Spleen (tissue), 11 donors: Measurements from ENCODE around the gene CLOCK. TPM values are rescaled to one million over a fixed set of nuclear protein-coding genes. Genes with fewer than 3 reads are reported as not detected.

Experiments used
- DNase-seq: peaks from one replicate; pipeline ENCODE4 v3.0.0-alpha.2; 2020
- H3K27ac ChIP-seq, 8 donors: fragments of 200-600 bp; sonication (generic) in 7 of 8; 1 replicate in 4 of 8; 2 replicates in 4 of 8; pipeline versions ENCODE4 v1.5.0 to v1.8.0; 2016 to 2021; ENCODE audit warnings: inconsistent platforms in 4 of 8, mild to moderate bottlenecking in 4 of 8, moderate library complexity in 1 of 8
- H3K27me3 ChIP-seq, 7 donors: fragments of 200-600 bp; sonication (generic) in 6 of 7; replicated peaks in 1 of 7; 1 replicate in 4 of 7; 2 replicates in 3 of 7; pipeline versions ENCODE4 v1.5.0 to v1.8.0; 2016 to 2021; ENCODE audit warnings: inconsistent platforms in 3 of 7, mild to moderate bottlenecking in 1 of 7
- H3K36me3 ChIP-seq, 6 donors: fragments of 200-600 bp; sonication (generic) in 5 of 6; 1 replicate in 4 of 6; 2 replicates in 2 of 6; pipeline versions ENCODE4 v1.5.0 to v1.8.0; 2016 to 2021; ENCODE audit warnings: inconsistent platforms in 2 of 6
- H3K4me1 ChIP-seq, 6 donors: fragments of 200-600 bp; sonication (generic) in 5 of 6; 1 replicate in 3 of 6; 2 replicates in 3 of 6; pipeline versions ENCODE4 v1.5.0 to v1.8.0; 2016 to 2021; ENCODE audit warnings: inconsistent platforms in 3 of 6
- H3K4me3 ChIP-seq, 8 donors: fragments of 200-600 bp; sonication (generic) in 7 of 8; 1 replicate in 4 of 8; 2 replicates in 4 of 8; pipeline versions ENCODE4 v1.5.0 to v1.8.0; 2016 to 2021; ENCODE audit warnings: inconsistent platforms in 4 of 8, mild to moderate bottlenecking in 4 of 8, moderate library complexity in 2 of 8
- H3K9me3 ChIP-seq, 8 donors: fragments of 200-600 bp; sonication (generic) in 7 of 8; 1 replicate in 4 of 8; 2 replicates in 4 of 8; pipeline versions ENCODE4 v1.5.0 to v1.8.0; 2016 to 2021; ENCODE audit warnings: inconsistent platforms in 4 of 8
- CTCF ChIP-seq, 11 experiments: fragments of 200-600 bp in 7 of 11; fragments of 450-650 bp in 4 of 11; sonication (generic) in 4 of 11; IDR thresholded peaks in 8 of 11; conservative IDR thresholded peaks in 3 of 11; 1 replicate in 7 of 11; 2 replicates in 4 of 11; pipeline versions ENCODE4 v1.4.0 to v1.8.0; 2016 to 2021; ENCODE audit warnings: antibody characterized with exemption in 11 of 11, inconsistent platforms in 4 of 11, mild to moderate bottlenecking in 1 of 11
- POLR2A ChIP-seq, 3 donors: fragments of 450-650 bp; IDR thresholded peaks; one replicate each; pipeline ENCODE4 v1.5.1; 2017; ENCODE audit warnings: antibody characterized with exemption in 3 of 3, mild to moderate bottlenecking in 1 of 3
- POLR2AphosphoS5 ChIP-seq, 3 donors: sonication (generic); formaldehyde crosslinking; IDR thresholded peaks; one replicate each; pipeline ENCODE4 v1.5.1; 2017; ENCODE audit warnings: antibody characterized with exemption in 3 of 3
- WGBS, 5 donors: extraction: QIAGEN DNeasy Blood & Tissue Kit in 3 of 5; methylation state at CpG; one replicate each; pipeline versions ENCODE4 v1.1.5 to v1.1.7; 2013 to 2018; 5-methylcytosine and 5-hydroxymethylcytosine counted together
- intact Hi-C: fragments of 100-400 bp; cut with DNase I; formaldehyde crosslinking; loops from one replicate; pipeline ENCODE4 v1.15.0; 2023; ENCODE audit warnings: low total_unique reads
- polyA plus RNA-seq, 3 donors: library from polyadenylated mRNA; stranded (reverse); fragments of 200-250 nt; gene quantifications; one replicate each; pipeline ENCODE4 v1.2.1, GENCODE V29; 2013
- total RNA-seq, 7 donors: library from RNA; depleted of rRNA in 3 of 7; stranded (reverse); fragments of >200 nt in 3 of 7; fragmentation: NEBNext Ultra II Directional in 4 of 7; extraction: Animal tissue kit (Norgen Biotek cat#: 25700) in 4 of 7; gene quantifications; one replicate each; pipeline versions ENCODE4 v1.1.0 to v1.2.1, GENCODE V29; 2016 to 2021
- donor health status: healthy with polysubstance abuse.
- donor health status: DM: no; HTN: no; CAD: no; lungs with moderate emphysema.
- donor health status: DM: no; HTN: no; CAD: no.
- donor health status: Bipolar disorder and iron deficiency.
- donor health status: healthy.
- donor health status: DM: no; HTN: no; CAD: no.
- donor health status: DM: yes; HTN: yes; CAD: no.

CLOCK gene
- total and polyA plus RNA-seq, 10 donors, result 1.9 to 29.4 (median 18.1) TPM

- Histone ChIP-seq H3K27me3 (no peaks in the 10 kb centered on the region), H3K36me3 (peaks cover 0 to 19% (median 0%) of the 10 kb centered on the region in 6 donors), H3K4me1 (no peaks in the 10 kb centered on the region), H3K9me3 (no peaks in the 10 kb centered on the region), H3K4me3 (no peak overlapping the region), H3K27ac (no peak overlapping the region)
- DNase-seq, result no peak
- no peak for TF ChIP-seq CTCF (IDR thresholded peaks at IDR 0.05 in 8 of 11, conservative IDR thresholded peaks at IDR 0.05 in 3 of 11)
- TF ChIP-seq POLR2AphosphoS5 (IDR thresholded peaks at IDR 0.05), result no peak
- TF ChIP-seq POLR2A (IDR thresholded peaks at IDR 0.05), result no peak
- WGBS, 5 donors, result 86 to 97% (median 91%) methylated on average over 2 of the region's 2 CpGs
- intact Hi-C loops, result no loop called here
These were observed 46.6 kb downstream of the CLOCK start for GRCh38 chr4:55500072-55500471.

DNA sequence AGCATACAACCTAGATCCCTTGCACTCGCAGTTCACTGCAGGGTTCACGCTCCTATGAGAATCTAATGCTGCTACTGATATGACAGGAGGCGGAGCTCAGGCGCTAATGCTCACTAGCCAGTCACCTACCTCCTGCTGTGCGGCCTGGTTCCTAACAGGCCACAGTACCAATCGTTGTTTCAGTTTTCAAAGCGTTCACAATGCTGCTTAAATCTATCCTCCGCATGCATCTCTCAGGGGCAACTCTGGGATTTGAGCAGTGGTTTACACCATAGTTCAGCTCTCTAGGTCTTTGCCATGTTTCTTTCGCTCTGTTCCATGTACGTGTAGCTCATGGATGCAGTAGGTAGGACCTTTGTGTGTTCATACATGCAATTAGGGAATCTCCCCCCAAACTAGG lies 47.2 kb downstream of the CLOCK start:
- no peak for DNase-seq
- no peak overlapping the region for H3K27ac ChIP-seq
- no peak overlapping the region for H3K4me3 ChIP-seq
- intact Hi-C loops, result no loop called here
- 89 to 100% (median 95%) methylated on average over 10 of the region's 10 CpGs for WGBS, 5 donors
- H3K36me3 ChIP-seq, result peaks cover 0 to 21% (median 0%) of the 10 kb centered on the region in 6 donors
- no peaks in the 10 kb centered on the region for H3K27me3 ChIP-seq
- H3K4me1 ChIP-seq, result no peaks in the 10 kb centered on the region
- no peak for TF ChIP-seq CTCF (IDR thresholded peaks at IDR 0.05 in 8 of 11, conservative IDR thresholded peaks at IDR 0.05 in 3 of 11)
- no peak for TF ChIP-seq POLR2A (IDR thresholded peaks at IDR 0.05)
- no peak for TF ChIP-seq POLR2AphosphoS5 (IDR thresholded peaks at IDR 0.05)
- H3K9me3 ChIP-seq, result peaks cover 0 to 5% (median 0%) of the 10 kb centered on the region in 8 donors

GRCh38 chr4:55498051-55498450 lies 48.7 kb downstream of the CLOCK start:
- WGBS, 5 donors, result 75 to 86% (median 81%) methylated on average over 3 of the region's 3 CpGs
- no peak for TF ChIP-seq POLR2AphosphoS5 (IDR thresholded peaks at IDR 0.05)
- TF ChIP-seq CTCF (IDR thresholded peaks at IDR 0.05 in 8 of 11, conservative IDR thresholded peaks at IDR 0.05 in 3 of 11), result no peak
- no peak for TF ChIP-seq POLR2A (IDR thresholded peaks at IDR 0.05)
- Histone ChIP-seq H3K27me3 (no peaks in the 10 kb centered on the region), H3K9me3 (peaks cover 0 to 6% (median 0%) of the 10 kb centered on the region in 8 donors), H3K4me3 (no peak overlapping the region), H3K4me1 (no peaks in the 10 kb centered on the region), H3K27ac (no peak overlapping the region), H3K36me3 (peaks cover 0 to 23% (median 0%) of the 10 kb centered on the region in 6 donors)
- intact Hi-C loops, result no loop called here
- no peak for DNase-seq

- no peaks in the 10 kb centered on the region for H3K27me3 ChIP-seq
- no peak for DNase-seq
- 77 to 85% (median 77%) methylated on average over 1 of the region's 1 CpG for WGBS, 5 donors
- no peaks in the 10 kb centered on the region for H3K4me1 ChIP-seq
- peaks cover 0 to 42% (median 7%) of the 10 kb centered on the region in 6 donors for H3K36me3 ChIP-seq
- TF ChIP-seq CTCF (IDR thresholded peaks at IDR 0.05 in 8 of 11, conservative IDR thresholded peaks at IDR 0.05 in 3 of 11) (no peak), POLR2A (IDR thresholded peaks at IDR 0.05) (no peak), POLR2AphosphoS5 (IDR thresholded peaks at IDR 0.05) (no peak)
- intact Hi-C loops, result no loop called here
- no peak overlapping the region for H3K4me3 ChIP-seq
- H3K9me3 ChIP-seq, result peaks cover 0 to 6% (median 0%) of the 10 kb centered on the region in 8 donors
- H3K27ac ChIP-seq, result no peak overlapping the region
These were observed 55.2 kb downstream of the CLOCK start for GRCh38 chr4:55491486-55491885.
